Gastroesophageal sphincter (tissue), 4 donors: ENCODE measurements around the gene NEUROD4. TPM values are rescaled to one million over a fixed set of nuclear protein-coding genes. Genes with fewer than 3 reads are reported as not detected.

Source experiments
- ATAC-seq: fragments of 150-250 bp; one replicate; pipeline ENCODE4 v1.9.1; 2016; ENCODE audit warnings: mild to moderate bottlenecking, moderate library complexity
- H3K27ac ChIP-seq, 4 donors: fragments of 200-600 bp; sonication (generic) in 3 of 4; 1 replicate in 3 of 4; 2 replicates in 1 of 4; pipeline ENCODE4 v1.5.1; 2016 to 2019
- H3K27me3 ChIP-seq: fragments of 200-600 bp; sonication (generic); one replicate; pipeline ENCODE4 v1.5.1; 2019
- H3K36me3 ChIP-seq, 2 donors: fragments of 200-600 bp; sonication (generic); one replicate each; pipeline ENCODE4 v1.5.1; 2019; ENCODE audit warnings: control low read depth in 1 of 2
- H3K4me1 ChIP-seq, 3 donors: fragments of 200-600 bp; sonication (generic); 1 replicate in 2 of 3; 2 replicates in 1 of 3; pipeline ENCODE4 v1.5.1; 2016 to 2019; ENCODE audit warnings: control low read depth in 2 of 3
- H3K4me3 ChIP-seq, 2 donors: fragments of 200-600 bp; sonication (generic); one replicate each; pipeline ENCODE4 v1.5.1; 2019; ENCODE audit warnings: mild to moderate bottlenecking in 1 of 2, moderate library complexity in 1 of 2
- H3K9me3 ChIP-seq, 3 donors: fragments of 200-600 bp; sonication (generic); one replicate each; pipeline ENCODE4 v1.5.1; 2017 to 2019; ENCODE audit warnings: control low read depth in 2 of 3
- EP300 ChIP-seq: sonication (generic); formaldehyde crosslinking; IDR thresholded peaks from one replicate; pipeline ENCODE4 v1.6.1; 2017; ENCODE audit warnings: antibody characterized with exemption, mild to moderate bottlenecking
- POLR2A ChIP-seq, 2 donors: fragments of 450-650 bp; IDR thresholded peaks; one replicate each; pipeline ENCODE4 v1.6.1; 2017; ENCODE audit warnings: antibody characterized with exemption in 2 of 2, mild to moderate bottlenecking in 2 of 2, moderate library complexity in 1 of 2
- POLR2AphosphoS5 ChIP-seq: sonication (generic); formaldehyde crosslinking; IDR thresholded peaks from one replicate; pipeline ENCODE4 v1.6.1; 2017; ENCODE audit warnings: antibody characterized with exemption
- WGBS, 2 donors: methylation state at CpG; one replicate each; pipeline ENCODE4 v1.1.5; 2018; ENCODE audit warnings: low coverage in 1 of 2; 5-methylcytosine and 5-hydroxymethylcytosine counted together
- total RNA-seq, 4 donors: library from RNA; depleted of rRNA; stranded (reverse); fragments of >200 nt; gene quantifications; one replicate each; pipeline ENCODE4 v1.1.0, GENCODE V29; 2016
- TF ChIP-seq, protein P1 (sequence below), 4 experiments: fragments of 200-600 bp in 2 of 4; fragments of 450-650 bp in 2 of 4; sonication (generic) in 1 of 4; IDR thresholded peaks; one replicate each; pipeline ENCODE4 v1.5.1; 2017 to 2019; ENCODE audit warnings: antibody characterized with exemption in 4 of 4, mild to moderate bottlenecking in 2 of 4, moderate library complexity in 2 of 4

NEUROD4 gene
- total RNA-seq, 4 donors from 2014 or later = not detected

- WGBS, 2 donors = 65 to 85% methylated on average over 3 to 4 of the region's 4 CpGs
- H3K36me3 ChIP-seq = no peaks in the 10 kb centered on the region
- H3K4me1 ChIP-seq = no peaks in the 10 kb centered on the region
- H3K4me3 ChIP-seq = no peak overlapping the region
- ATAC-seq = no peak
- no peaks in the 10 kb centered on the region for H3K9me3 ChIP-seq
- peaks cover 44% of the 10 kb centered on the region for H3K27me3 ChIP-seq
- TF ChIP-seq, protein P1, sequence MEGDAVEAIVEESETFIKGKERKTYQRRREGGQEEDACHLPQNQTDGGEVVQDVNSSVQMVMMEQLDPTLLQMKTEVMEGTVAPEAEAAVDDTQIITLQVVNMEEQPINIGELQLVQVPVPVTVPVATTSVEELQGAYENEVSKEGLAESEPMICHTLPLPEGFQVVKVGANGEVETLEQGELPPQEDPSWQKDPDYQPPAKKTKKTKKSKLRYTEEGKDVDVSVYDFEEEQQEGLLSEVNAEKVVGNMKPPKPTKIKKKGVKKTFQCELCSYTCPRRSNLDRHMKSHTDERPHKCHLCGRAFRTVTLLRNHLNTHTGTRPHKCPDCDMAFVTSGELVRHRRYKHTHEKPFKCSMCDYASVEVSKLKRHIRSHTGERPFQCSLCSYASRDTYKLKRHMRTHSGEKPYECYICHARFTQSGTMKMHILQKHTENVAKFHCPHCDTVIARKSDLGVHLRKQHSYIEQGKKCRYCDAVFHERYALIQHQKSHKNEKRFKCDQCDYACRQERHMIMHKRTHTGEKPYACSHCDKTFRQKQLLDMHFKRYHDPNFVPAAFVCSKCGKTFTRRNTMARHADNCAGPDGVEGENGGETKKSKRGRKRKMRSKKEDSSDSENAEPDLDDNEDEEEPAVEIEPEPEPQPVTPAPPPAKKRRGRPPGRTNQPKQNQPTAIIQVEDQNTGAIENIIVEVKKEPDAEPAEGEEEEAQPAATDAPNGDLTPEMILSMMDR (IDR thresholded peaks at IDR 0.05) = no peak
- TF ChIP-seq EP300 = no peak
- no peak for TF ChIP-seq POLR2A (IDR thresholded peaks at IDR 0.05)
- no peak for TF ChIP-seq POLR2AphosphoS5
- no peak overlapping the region for H3K27ac ChIP-seq
Measured at GRCh38 chr12:54997929-54998522, 21.7 kb upstream of the NEUROD4 start.

- Histone ChIP-seq H3K27ac (no peak overlapping the region), H3K27me3 (peaks cover 53% of the 10 kb centered on the region), H3K9me3 (no peaks in the 10 kb centered on the region), H3K36me3 (no peaks in the 10 kb centered on the region), H3K4me3 (no peak overlapping the region), H3K4me1 (no peaks in the 10 kb centered on the region)
- TF ChIP-seq POLR2AphosphoS5 (no peak), POLR2A (IDR thresholded peaks at IDR 0.05) (no peak), EP300 (no peak)
- TF ChIP-seq, protein P1 (IDR thresholded peaks at IDR 0.05) = no peak
- WGBS, 2 donors = 54 to 65% methylated on average over 5 of the region's 5 CpGs
- no peak for ATAC-seq
Measured at GRCh38 chr12:54998958-54999510, 20.7 kb upstream of the NEUROD4 start.

DNA sequence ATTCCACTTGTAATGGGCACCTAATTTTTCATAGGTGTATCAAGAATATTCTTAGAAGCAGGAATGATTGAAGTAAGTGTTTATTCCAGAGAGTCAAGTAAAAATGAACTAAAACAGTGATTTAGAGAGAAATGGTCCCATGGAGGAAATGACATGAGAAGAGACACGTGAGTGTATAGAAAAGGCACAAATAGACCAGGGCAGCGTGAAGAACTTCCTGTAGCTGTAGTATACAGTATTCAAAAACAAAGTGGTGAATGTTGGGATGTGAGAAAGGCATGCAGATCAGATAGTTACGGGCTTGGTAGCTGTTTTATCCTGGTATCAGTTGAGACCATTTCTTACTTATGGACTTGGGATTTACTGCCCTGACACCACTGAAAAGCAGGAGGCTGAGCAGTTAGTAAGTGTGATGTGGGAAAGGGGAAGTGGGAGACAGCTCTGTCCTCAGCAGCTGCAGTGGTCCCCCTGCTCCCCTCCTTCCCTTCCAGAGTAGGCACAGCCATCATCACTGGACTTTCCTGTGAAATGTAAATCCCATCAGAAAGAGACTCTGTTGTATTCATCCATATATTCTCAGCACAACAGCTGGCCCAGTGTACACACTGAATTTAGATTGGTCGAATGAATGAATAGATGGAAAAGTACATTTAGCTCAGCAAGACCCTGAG lies 18.4 kb upstream of the NEUROD4 start:
- H3K4me1 ChIP-seq = no peaks in the 10 kb centered on the region
- TF ChIP-seq EP300 = no peak
- TF ChIP-seq, protein P1 (IDR thresholded peaks at IDR 0.05) = no peak
- TF ChIP-seq POLR2AphosphoS5 = no peak
- TF ChIP-seq POLR2A (IDR thresholded peaks at IDR 0.05) = no peak
- ATAC-seq = no peak
- H3K36me3 ChIP-seq = no peaks in the 10 kb centered on the region
- H3K4me3 ChIP-seq = no peak overlapping the region
- no peaks in the 10 kb centered on the region for H3K9me3 ChIP-seq
- WGBS, 2 donors = 57 to 83% methylated on average over 4 of the region's 4 CpGs
- H3K27me3 ChIP-seq = peaks cover 57% of the 10 kb centered on the region
- no peak overlapping the region for H3K27ac ChIP-seq

- H3K27ac ChIP-seq = no peak overlapping the region
- TF ChIP-seq EP300 = no peak
- TF ChIP-seq, protein P1 (IDR thresholded peaks at IDR 0.05) = no peak
- no peak for TF ChIP-seq POLR2A (IDR thresholded peaks at IDR 0.05)
- TF ChIP-seq POLR2AphosphoS5 = no peak
- H3K4me1 ChIP-seq = no peaks in the 10 kb centered on the region
- no peaks in the 10 kb centered on the region for H3K36me3 ChIP-seq
- H3K4me3 ChIP-seq = no peak overlapping the region
- WGBS, 2 donors = 21 to 31% methylated on average over 2 of the region's 2 CpGs
- peaks cover 62% of the 10 kb centered on the region for H3K27me3 ChIP-seq
- no peak for ATAC-seq
- no peaks in the 10 kb centered on the region for H3K9me3 ChIP-seq
Measured at GRCh38 chr12:55002355-55002754, 17.4 kb upstream of the NEUROD4 start.
